ENCODE measurements around the gene PSMB2. TPM values are rescaled to one million over a fixed set of nuclear protein-coding genes. Genes with fewer than 3 reads are reported as not detected.

PSMB2 gene
- total and polyA plus RNA-seq, 2 donors: 32.8 to 62.0 TPM

DNA sequence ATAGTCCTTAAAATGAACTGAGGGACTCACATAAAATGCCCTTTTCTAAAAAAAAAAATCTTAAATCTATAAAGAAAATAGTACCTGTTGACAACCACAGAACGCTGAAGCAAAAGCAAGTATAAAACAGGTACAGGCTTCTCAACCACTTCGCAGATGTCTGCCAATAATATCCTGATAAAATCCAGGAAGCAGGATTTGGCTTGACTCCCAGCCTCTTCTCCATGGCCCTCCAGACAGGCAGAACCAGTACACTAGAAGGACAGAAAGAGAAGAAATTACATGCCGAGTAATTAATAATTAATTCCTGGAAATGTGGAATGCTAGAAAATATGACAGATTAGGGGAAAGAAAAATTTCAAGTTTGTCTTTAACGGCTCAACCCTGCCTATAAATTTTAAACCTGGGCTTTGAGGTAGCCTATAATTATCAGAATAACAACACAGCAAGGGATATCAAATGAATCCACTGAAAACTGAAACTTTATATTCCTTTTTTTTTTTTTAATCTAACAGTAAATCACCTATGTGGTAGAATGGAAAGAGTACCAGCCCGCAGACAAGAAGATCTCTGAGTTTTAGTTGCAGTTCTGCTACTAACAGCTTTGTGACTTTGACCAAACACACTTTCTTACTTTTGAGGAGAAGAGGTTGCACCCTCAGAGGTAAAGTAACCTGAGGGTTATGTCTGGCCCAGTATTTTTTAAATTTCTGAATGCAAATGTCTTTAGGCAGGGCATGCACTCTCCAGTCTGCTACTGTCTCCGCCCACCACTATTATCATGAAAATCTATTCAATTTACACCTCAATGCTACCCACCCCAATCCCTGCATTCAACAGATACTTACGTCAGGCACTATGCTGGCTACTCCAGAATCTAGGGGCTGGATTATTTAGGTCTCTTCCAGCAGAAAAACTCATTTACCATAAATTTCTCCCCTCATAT lies 86.8 kb downstream of the PSMB2 start:
- H3K27me3 ChIP-seq (ENCODE audit: control insufficient read depth in 2 of 2, insufficient read depth in 1 of 2, low read length in 1 of 2): no peaks in the 10 kb centered on the region
- H3K36me3 ChIP-seq (ENCODE audit: control insufficient read depth in 2 of 2, insufficient read depth in 2 of 2, low read length in 1 of 2): peaks cover 15 to 36% of the 10 kb centered on the region in 2 donors
- H3K4me1 ChIP-seq (ENCODE audit: control insufficient read depth in 2 of 2, insufficient read depth in 2 of 2, low read length in 2 of 2): peaks cover 16 to 24% of the 10 kb centered on the region in 2 donors
- H3K27ac ChIP-seq (ENCODE audit: low read depth in 1 of 2, low read length in 1 of 2): no peak overlapping the region
- H3K4me3 ChIP-seq (ENCODE audit: low read length in 2 of 2): no peak overlapping the region
- DNase-seq (ENCODE audit: low read depth in 6 of 9, low spot score in 9 of 9): no peak
- 92% methylated on average over 7 of the region's 7 CpGs for WGBS
- peaks cover 0 to 1% of the 10 kb centered on the region in 2 donors for H3K9me3 ChIP-seq (ENCODE audit: control insufficient read depth in 2 of 2, insufficient read depth in 1 of 2, low read length in 1 of 2)

DNA sequence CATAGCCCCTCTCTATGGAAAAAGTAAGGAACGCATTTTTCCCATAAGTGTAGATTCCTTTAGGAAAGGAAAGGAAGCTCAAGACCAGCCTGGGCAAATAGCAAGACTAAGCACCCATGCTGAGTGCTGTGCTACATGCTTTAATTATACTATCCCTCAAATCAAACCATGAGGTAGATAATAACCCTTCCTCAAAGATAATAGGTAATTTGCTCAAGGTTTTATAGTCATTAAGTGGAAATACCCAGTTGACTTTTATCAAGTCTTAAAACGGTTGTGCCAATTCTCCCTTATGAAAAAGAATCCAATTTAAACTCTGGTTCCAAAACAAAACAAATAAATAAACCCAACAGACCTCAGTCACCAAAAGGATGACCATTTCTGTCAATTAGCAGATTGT lies 87.5 kb downstream of the PSMB2 start:
- no peak overlapping the region for H3K4me3 ChIP-seq (ENCODE audit: low read length in 2 of 2)
- 97% methylated on average over 2 of the region's 2 CpGs for WGBS
- peaks cover 0 to 1% of the 10 kb centered on the region in 2 donors for H3K9me3 ChIP-seq (ENCODE audit: control insufficient read depth in 2 of 2, insufficient read depth in 1 of 2, low read length in 1 of 2)
- peaks cover 16 to 24% of the 10 kb centered on the region in 2 donors for H3K4me1 ChIP-seq (ENCODE audit: control insufficient read depth in 2 of 2, insufficient read depth in 2 of 2, low read length in 2 of 2)
- peaks cover 20 to 36% of the 10 kb centered on the region in 2 donors for H3K36me3 ChIP-seq (ENCODE audit: control insufficient read depth in 2 of 2, insufficient read depth in 2 of 2, low read length in 1 of 2)
- no peak for DNase-seq (ENCODE audit: low read depth in 6 of 9, low spot score in 9 of 9)
- no peaks in the 10 kb centered on the region for H3K27me3 ChIP-seq (ENCODE audit: control insufficient read depth in 2 of 2, insufficient read depth in 1 of 2, low read length in 1 of 2)
- H3K27ac ChIP-seq (ENCODE audit: low read depth in 1 of 2, low read length in 1 of 2): no peak overlapping the region

Other genes with a start within 250 kb of the PSMB2 start
- 15.3 TPM for gene KIAA0319L, start 84.1 kb downstream of the PSMB2 start, total RNA-seq
- gene KIAA0319L, start 84.1 kb downstream of the PSMB2 start, polyA plus RNA-seq: 25.6 TPM
- gene NCDN, start 83.7 kb downstream of the PSMB2 start, total RNA-seq: 4.4 TPM
- 8.3 TPM for gene NCDN, start 83.7 kb downstream of the PSMB2 start, polyA plus RNA-seq
- 0.52 TPM for gene TFAP2E, start 68.2 kb downstream of the PSMB2 start, total RNA-seq
- gene TFAP2E, start 68.2 kb downstream of the PSMB2 start, polyA plus RNA-seq: 4.7 TPM
- 2.8 TPM for gene C1orf216, start 77.4 kb upstream of the PSMB2 start, total RNA-seq
- gene C1orf216, start 77.4 kb upstream of the PSMB2 start, polyA plus RNA-seq: 4.7 TPM
- 13.7 TPM for gene CLSPN, start 128.5 kb upstream of the PSMB2 start, total RNA-seq
- gene CLSPN, start 128.5 kb upstream of the PSMB2 start, polyA plus RNA-seq: 0.23 TPM
- 6.8 TPM for gene AGO4, start 166.5 kb upstream of the PSMB2 start, total RNA-seq
- gene AGO4, start 166.5 kb upstream of the PSMB2 start, polyA plus RNA-seq: 10.2 TPM
- gene AGO1, start 241.7 kb upstream of the PSMB2 start, total RNA-seq: 6.1 TPM
- 3.7 TPM for gene AGO1, start 241.7 kb upstream of the PSMB2 start, polyA plus RNA-seq